A549 (cell line): ENCODE results near the gene SUGCT. TPM values are rescaled to one million over a fixed set of nuclear protein-coding genes. Genes with fewer than 3 reads are reported as not detected.

ENCODE experiments used
- ATAC-seq, 2 experiments: fragments of 200-7000 bp in 1 of 2; fragments of >200 bp in 1 of 2; cut with Nextera tagmentation in 1 of 2; cut with Tn5 transposase in 1 of 2; 3 replicates each; pipeline versions ENCODE4 v1.8.0 to v1.9.1; 2018 to 2020; ENCODE audit warnings: mild to moderate bottlenecking in 1 of 2, moderate library complexity in 1 of 2
- CTCF ChIA-PET: fragments of 300-600 bp; sonication (Branson Sonifier 250); formaldehyde crosslinking; extraction: SDS; loops from one replicate; lab custom pipeline; 2021; ENCODE audit warnings: antibody characterized with exemption, inconsistent platforms; lab: Yijun Ruan, JAX
- POLR2A ChIA-PET: fragments of 350-600 bp; formaldehyde crosslinking; extraction: SDS; loops from one replicate; lab custom pipeline; 2021; ENCODE audit warnings: antibody characterized with exemption, inconsistent platforms; lab: Yijun Ruan, JAX
- DNase-seq, 2 experiments: peaks; one replicate each; pipeline versions ENCODE4 v3.0.0 to v3.0.0-alpha.2; 2011 to 2016; ENCODE audit warnings: low read depth in 1 of 2, low spot score in 1 of 2
- FAIRE-seq: peaks from 2 replicates; lab custom pipeline; 2011; peaks lifted over from hg19 to GRCh38; lab: Jason Lieb, UNC
- H3K27ac ChIP-seq, 2 experiments: fragments of >200 bp; sonication (Bioruptor Twin); formaldehyde crosslinking; 3 replicates each; pipeline ENCODE4 v1.5.1; 2016 to 2017
- H3K4me1 ChIP-seq: fragments of >200 bp; sonication (Bioruptor Twin); formaldehyde crosslinking; 3 replicates; pipeline ENCODE4 v1.6.1; 2016
- H3K4me2 ChIP-seq: fragments of >200 bp; sonication (Bioruptor Twin); formaldehyde crosslinking; 3 replicates; pipeline ENCODE4 v1.6.1; 2016
- H3K4me3 ChIP-seq: fragments of >200 bp; sonication (Bioruptor Twin); formaldehyde crosslinking; 3 replicates; pipeline ENCODE4 v1.5.1; 2016
- H3K9me3 ChIP-seq: fragments of >200 bp; sonication (Bioruptor Twin); formaldehyde crosslinking; 3 replicates; pipeline ENCODE4 v1.6.1; 2016
- BHLHE40 ChIP-seq: IDR thresholded peaks from 2 replicates; pipeline ENCODE4 v1.6.1; 2012; ENCODE audit warnings: low read depth, low read length, inconsistent platforms
- CBX2 ChIP-seq: fragments of 200-600 bp; sonication (generic); IDR thresholded peaks from 2 replicates; pipeline ENCODE4 v1.6.1; 2016; ENCODE audit warnings: low read depth, mild to moderate bottlenecking, borderline replicate concordance
- CHD4 ChIP-seq: fragments of 200-600 bp; sonication (generic); IDR thresholded peaks from 2 replicates; pipeline ENCODE4 v1.6.1; 2016; ENCODE audit warnings: antibody characterized with exemption, mild to moderate bottlenecking, borderline replicate concordance
- EHMT2 ChIP-seq: fragments of 200-600 bp; sonication (generic); IDR thresholded peaks from 2 replicates; pipeline ENCODE4 v1.6.1; 2016; ENCODE audit warnings: antibody characterized with exemption, low read depth, mild to moderate bottlenecking, moderate library complexity
- EP300 ChIP-seq, 2 experiments: fragments of >200 bp; sonication (Bioruptor Twin); formaldehyde crosslinking; IDR thresholded peaks; 2 replicates in 1 of 2; 3 replicates in 1 of 2; pipeline ENCODE4 v1.6.1; 2016 to 2017
- FOXS1 ChIP-seq: fragments of 250-450 bp; sonication (Bioruptor Pico); IDR thresholded peaks from 2 replicates; pipeline ENCODE4 v1.5.0; 2020; ENCODE audit warnings: mild to moderate bottlenecking, moderate library complexity
- HOXA7 ChIP-seq: fragments of 250-450 bp; sonication (Bioruptor Pico); IDR thresholded peaks from 2 replicates; pipeline ENCODE4 v1.5.0; 2020; ENCODE audit warnings: mild to moderate bottlenecking, moderate library complexity
- JUN ChIP-seq, 2 experiments: fragments of >200 bp; sonication (Bioruptor Twin); formaldehyde crosslinking; IDR thresholded peaks; 2 replicates in 1 of 2; 3 replicates in 1 of 2; pipeline ENCODE4 v1.6.1; 2016 to 2017
- NPAS2 ChIP-seq: fragments of 250-450 bp; sonication (Bioruptor Pico); IDR thresholded peaks from 2 replicates; pipeline ENCODE4 v1.8.0; 2022; ENCODE audit warnings: mild to moderate bottlenecking, moderate library complexity, borderline replicate concordance
- NR3C1 ChIP-seq: fragments of >200 bp; sonication (Bioruptor Twin); formaldehyde crosslinking; IDR thresholded peaks from 3 replicates; pipeline ENCODE4 v1.6.1; 2017
- PHF8 ChIP-seq: fragments of 200-600 bp; sonication (generic); IDR thresholded peaks from 2 replicates; pipeline ENCODE4 v1.6.1; 2016; ENCODE audit warnings: low read depth, mild to moderate bottlenecking, antibody characterized with exemption, moderate library complexity, borderline replicate concordance
- POLR2A ChIP-seq: IDR thresholded peaks from 2 replicates; pipeline ENCODE4 v1.6.1; 2012; ENCODE audit warnings: mild to moderate bottlenecking, low read length
- RAD21 ChIP-seq, 2 experiments: fragments of >200 bp in 1 of 2; sonication (Bioruptor Twin) in 1 of 2; formaldehyde crosslinking in 1 of 2; IDR thresholded peaks in 1 of 2; conservative IDR thresholded peaks in 1 of 2; 2 replicates in 1 of 2; 3 replicates in 1 of 2; pipeline ENCODE4 v1.6.1; 2012 to 2018; ENCODE audit warnings: inconsistent platforms in 1 of 2
- RARB ChIP-seq: fragments of 250-450 bp; sonication (Bioruptor Pico); IDR thresholded peaks from 2 replicates; pipeline ENCODE4 v1.8.0; 2021; ENCODE audit warnings: mild to moderate bottlenecking, moderate library complexity
- RCOR1 ChIP-seq: fragments of 150-350 bp; IDR thresholded peaks from 2 replicates; pipeline ENCODE4 v1.6.1; 2014; ENCODE audit warnings: antibody characterized with exemption, low read length, low read depth
- WGBS: methylation state at CpG from one replicate; pipeline ENCODE4 v1.1.6; 2017; ENCODE audit errors: missing lambda C conversion rate; 5-methylcytosine and 5-hydroxymethylcytosine counted together
- polyA plus RNA-seq, 4 experiments: library from polyadenylated mRNA; depleted of rRNA in 3 of 4; stranded (reverse); fragments of >200 nt; fragmentation: RNase III in 1 of 4; extraction: RNeasy Plus Mini Kit Qiagen cat#74134 plus additional on column Dnase treatment in 1 of 4; gene quantifications; 2 replicates in 3 of 4; 3 replicates in 1 of 4; pipeline ENCODE4 v1.2.3, GENCODE V29; 2011 to 2017
- TF ChIP-seq, protein P1 (sequence below): fragments of 150-350 bp; IDR thresholded peaks from 2 replicates; pipeline ENCODE4 v1.6.1; 2014; ENCODE audit warnings: low read depth, mild to moderate bottlenecking, low read length
- TF ChIP-seq, protein P2 (sequence below): fragments of >200 bp; sonication (Bioruptor Twin); formaldehyde crosslinking; IDR thresholded peaks from 3 replicates; pipeline ENCODE4 v1.5.1; 2016
- TF ChIP-seq, protein P3 (sequence below): fragments of 450-650 bp; IDR thresholded peaks from 2 replicates; pipeline ENCODE4 v1.6.1; 2014; ENCODE audit warnings: antibody characterized with exemption
- TF ChIP-seq, protein P4 (sequence below): IDR thresholded peaks from 2 replicates; pipeline ENCODE4 v1.6.1; 2012

The SUGCT gene
- polyA plus RNA-seq, 2 of the 4 experiments (the other 2 are of a cell fraction) = 1.4 to 1.6 TPM

DNA sequence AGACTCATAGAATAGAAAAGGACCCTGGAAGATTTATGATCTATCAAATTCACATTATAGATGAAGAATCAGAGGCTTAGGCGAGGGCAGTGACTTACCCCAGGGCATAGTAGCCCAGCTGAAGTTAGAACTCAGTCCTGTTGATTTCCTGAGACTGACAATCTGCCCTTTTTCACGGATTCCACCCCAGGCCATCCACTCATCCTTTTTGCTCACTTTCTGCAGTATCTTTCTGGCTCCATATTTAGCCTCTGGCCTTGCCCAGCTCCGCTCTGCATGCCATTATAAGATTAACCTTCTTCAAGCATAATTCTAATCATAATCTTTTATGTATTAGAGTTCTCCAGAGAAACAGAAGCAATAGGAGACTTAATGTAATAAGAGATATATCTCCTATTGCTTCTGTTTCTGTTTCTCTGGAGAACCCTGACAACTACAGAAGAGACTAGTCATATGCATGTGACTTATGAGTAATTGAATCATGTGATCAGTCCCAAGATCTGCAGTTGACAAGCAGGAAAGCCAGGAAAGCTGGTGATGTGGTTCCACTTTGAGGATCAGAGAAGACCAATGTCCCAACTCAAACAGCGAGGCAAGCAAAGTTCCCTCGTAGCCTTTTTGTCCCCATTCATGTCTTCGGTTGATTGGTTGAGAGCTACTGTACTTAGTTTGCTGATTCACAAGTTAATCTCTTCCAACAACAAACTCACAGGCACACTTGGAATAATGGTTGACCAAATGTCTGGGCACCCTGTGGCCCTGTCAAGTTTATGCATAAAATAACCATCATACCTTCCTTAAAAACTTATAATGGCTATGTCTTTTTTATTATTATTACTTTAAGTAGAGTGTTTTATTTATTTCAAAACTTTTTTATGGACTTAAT lies 412.1 kb downstream of the SUGCT start:
- 3% methylated on average over 6 of the region's 6 CpGs for WGBS
- no peaks in the 10 kb centered on the region for H3K4me1 ChIP-seq
- DNase-seq (peak in 1 of 2 experiments; percentile 1), FAIRE-seq (no peak), ATAC-seq (no peak)
- no peak overlapping the region for H3K4me2 ChIP-seq
- no peak overlapping the region for H3K27ac ChIP-seq
- H3K9me3 ChIP-seq = no peaks in the 10 kb centered on the region
- ChIA-PET POLR2A (no interaction called here), CTCF (no interaction called here)
- TF ChIP-seq HOXA7 (CRISPR knock-in tag) (no peak), RAD21 (conservative IDR thresholded peaks at IDR 0.05 in 1 of 2, IDR thresholded peaks at IDR 0.05 in 1 of 2) (no peak), RARB (no peak), CBX2 (no peak), BHLHE40 (no peak), JUN (IDR thresholded peaks at IDR 0.05) (no peak), EP300 (IDR thresholded peaks at IDR 0.05) (no peak), CHD4 (no peak), FOXS1 (CRISPR knock-in tag) (no peak)
- TF ChIP-seq, protein P1, sequence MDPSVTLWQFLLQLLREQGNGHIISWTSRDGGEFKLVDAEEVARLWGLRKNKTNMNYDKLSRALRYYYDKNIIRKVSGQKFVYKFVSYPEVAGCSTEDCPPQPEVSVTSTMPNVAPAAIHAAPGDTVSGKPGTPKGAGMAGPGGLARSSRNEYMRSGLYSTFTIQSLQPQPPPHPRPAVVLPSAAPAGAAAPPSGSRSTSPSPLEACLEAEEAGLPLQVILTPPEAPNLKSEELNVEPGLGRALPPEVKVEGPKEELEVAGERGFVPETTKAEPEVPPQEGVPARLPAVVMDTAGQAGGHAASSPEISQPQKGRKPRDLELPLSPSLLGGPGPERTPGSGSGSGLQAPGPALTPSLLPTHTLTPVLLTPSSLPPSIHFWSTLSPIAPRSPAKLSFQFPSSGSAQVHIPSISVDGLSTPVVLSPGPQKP = no peak
- no peak overlapping the region for H3K4me3 ChIP-seq

DNA sequence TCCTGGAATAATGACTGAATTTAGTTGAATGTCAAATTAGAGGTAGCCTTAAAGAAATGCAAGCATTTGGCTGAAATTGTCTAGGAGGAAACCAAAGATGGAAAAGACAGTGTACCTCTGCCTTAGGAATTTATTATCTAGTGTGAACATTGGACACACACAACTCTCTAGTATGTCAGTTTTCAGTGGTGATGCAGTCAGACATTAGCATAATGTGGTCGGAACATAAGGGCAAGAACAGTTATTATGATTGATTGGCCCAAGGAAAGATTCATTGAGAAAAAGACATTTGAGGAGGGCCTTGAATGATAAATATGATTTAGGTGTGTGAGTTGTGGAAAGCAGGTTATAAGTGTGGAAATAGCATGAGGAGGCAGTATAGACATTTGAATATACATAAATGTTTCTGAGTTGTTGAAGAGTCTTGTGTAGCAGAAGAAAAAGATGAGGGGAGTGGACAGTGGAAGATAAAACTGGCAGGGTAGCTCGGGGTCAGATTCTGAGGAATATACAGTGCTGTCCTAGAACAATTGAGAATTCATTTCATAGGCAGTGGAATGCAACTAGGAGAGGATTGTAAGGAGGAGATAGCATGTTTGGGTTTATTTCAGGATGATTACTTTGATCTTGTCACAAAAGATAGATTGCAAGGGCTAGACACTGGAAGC lies 414.7 kb downstream of the SUGCT start:
- Histone ChIP-seq H3K27ac (no peak overlapping the region), H3K9me3 (no peaks in the 10 kb centered on the region), H3K4me2 (no peak overlapping the region), H3K4me3 (no peak overlapping the region), H3K4me1 (no peaks in the 10 kb centered on the region)
- TF ChIP-seq, protein P2, sequence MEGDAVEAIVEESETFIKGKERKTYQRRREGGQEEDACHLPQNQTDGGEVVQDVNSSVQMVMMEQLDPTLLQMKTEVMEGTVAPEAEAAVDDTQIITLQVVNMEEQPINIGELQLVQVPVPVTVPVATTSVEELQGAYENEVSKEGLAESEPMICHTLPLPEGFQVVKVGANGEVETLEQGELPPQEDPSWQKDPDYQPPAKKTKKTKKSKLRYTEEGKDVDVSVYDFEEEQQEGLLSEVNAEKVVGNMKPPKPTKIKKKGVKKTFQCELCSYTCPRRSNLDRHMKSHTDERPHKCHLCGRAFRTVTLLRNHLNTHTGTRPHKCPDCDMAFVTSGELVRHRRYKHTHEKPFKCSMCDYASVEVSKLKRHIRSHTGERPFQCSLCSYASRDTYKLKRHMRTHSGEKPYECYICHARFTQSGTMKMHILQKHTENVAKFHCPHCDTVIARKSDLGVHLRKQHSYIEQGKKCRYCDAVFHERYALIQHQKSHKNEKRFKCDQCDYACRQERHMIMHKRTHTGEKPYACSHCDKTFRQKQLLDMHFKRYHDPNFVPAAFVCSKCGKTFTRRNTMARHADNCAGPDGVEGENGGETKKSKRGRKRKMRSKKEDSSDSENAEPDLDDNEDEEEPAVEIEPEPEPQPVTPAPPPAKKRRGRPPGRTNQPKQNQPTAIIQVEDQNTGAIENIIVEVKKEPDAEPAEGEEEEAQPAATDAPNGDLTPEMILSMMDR = no peak
- no peak for TF ChIP-seq NR3C1
- no peak for TF ChIP-seq CHD4
- TF ChIP-seq PHF8 = no peak
- no peak for TF ChIP-seq RCOR1
- ChIA-PET POLR2A (no interaction called here), CTCF (no interaction called here)
- DNase-seq (no peak), ATAC-seq (no peak), FAIRE-seq (no peak)
- 0% methylated on average over 2 of the region's 2 CpGs for WGBS

DNA sequence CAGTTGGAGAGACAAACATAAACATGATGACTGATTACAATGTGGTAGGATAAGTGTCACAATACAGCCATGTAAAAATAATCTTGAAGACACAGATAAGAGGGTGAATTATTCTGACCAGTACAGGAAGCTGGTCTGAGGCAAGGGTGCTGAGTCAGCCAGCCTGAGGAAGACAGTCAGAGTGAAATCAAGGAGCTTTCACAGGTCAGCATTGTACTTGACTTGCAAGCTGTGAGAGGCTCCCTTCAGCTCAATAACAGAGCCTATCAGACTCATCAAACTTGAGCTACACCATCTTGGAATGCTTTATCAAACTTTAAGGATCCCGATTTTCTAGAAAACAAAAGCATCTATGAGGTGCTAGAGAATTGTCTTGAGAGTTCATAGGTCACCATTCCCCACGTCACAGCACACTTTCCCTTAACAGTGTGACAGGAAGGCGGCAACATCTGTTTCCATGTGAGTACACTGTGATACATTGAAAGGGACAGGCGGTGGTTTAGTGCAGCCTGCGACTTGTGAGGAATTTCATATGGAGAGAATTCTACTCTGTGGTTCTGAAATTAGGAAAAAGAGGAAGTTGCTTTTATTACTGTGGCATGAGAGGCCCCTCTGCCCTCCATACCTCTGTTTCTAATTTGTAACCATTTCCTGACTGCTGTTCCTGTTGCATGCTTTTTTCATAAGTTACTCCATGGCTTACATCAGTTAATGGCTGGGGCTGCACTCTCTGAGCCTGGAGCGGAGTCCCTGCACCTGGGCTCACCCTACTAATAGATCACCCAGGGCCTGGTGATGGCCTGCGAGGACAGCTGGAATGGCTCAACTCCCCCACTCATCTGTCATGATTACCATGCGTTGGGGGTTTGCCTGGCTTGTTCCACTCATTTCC lies 417.1 kb downstream of the SUGCT start:
- Histone ChIP-seq H3K27ac (no peak overlapping the region), H3K4me1 (no peaks in the 10 kb centered on the region), H3K9me3 (no peaks in the 10 kb centered on the region), H3K4me3 (no peak overlapping the region), H3K4me2 (no peak overlapping the region)
- ChIA-PET POLR2A (no interaction called here), CTCF (interaction anchor here (1.4 kb wide), 1 partner anchor 12 kb away, joined by 3 read pairs; no protein-coding TSS in a partner anchor)
- DNase-seq (peak in 1 of 2 experiments; percentile 2), ATAC-seq (no peak), FAIRE-seq (no peak)
- 13% methylated on average over 8 of the region's 8 CpGs for WGBS
- TF ChIP-seq, protein P3, sequence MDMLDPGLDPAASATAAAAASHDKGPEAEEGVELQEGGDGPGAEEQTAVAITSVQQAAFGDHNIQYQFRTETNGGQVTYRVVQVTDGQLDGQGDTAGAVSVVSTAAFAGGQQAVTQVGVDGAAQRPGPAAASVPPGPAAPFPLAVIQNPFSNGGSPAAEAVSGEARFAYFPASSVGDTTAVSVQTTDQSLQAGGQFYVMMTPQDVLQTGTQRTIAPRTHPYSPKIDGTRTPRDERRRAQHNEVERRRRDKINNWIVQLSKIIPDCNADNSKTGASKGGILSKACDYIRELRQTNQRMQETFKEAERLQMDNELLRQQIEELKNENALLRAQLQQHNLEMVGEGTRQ = no peak
- TF ChIP-seq PHF8 = no peak
- TF ChIP-seq, protein P4, sequence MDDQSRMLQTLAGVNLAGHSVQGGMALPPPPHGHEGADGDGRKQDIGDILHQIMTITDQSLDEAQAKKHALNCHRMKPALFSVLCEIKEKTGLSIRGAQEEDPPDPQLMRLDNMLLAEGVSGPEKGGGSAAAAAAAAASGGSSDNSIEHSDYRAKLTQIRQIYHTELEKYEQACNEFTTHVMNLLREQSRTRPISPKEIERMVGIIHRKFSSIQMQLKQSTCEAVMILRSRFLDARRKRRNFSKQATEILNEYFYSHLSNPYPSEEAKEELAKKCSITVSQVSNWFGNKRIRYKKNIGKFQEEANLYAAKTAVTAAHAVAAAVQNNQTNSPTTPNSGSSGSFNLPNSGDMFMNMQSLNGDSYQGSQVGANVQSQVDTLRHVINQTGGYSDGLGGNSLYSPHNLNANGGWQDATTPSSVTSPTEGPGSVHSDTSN = no peak
- TF ChIP-seq EHMT2 = no peak
- no peak for TF ChIP-seq NPAS2 (CRISPR knock-in tag)
- no peak for TF ChIP-seq RCOR1
- no peak for TF ChIP-seq POLR2A
